ENCODE results near the gene ADORA2A.
A peak's percentile ranks its signal among the peaks of the same experiment; 100 is the strongest.

ADORA2A gene

DNA sequence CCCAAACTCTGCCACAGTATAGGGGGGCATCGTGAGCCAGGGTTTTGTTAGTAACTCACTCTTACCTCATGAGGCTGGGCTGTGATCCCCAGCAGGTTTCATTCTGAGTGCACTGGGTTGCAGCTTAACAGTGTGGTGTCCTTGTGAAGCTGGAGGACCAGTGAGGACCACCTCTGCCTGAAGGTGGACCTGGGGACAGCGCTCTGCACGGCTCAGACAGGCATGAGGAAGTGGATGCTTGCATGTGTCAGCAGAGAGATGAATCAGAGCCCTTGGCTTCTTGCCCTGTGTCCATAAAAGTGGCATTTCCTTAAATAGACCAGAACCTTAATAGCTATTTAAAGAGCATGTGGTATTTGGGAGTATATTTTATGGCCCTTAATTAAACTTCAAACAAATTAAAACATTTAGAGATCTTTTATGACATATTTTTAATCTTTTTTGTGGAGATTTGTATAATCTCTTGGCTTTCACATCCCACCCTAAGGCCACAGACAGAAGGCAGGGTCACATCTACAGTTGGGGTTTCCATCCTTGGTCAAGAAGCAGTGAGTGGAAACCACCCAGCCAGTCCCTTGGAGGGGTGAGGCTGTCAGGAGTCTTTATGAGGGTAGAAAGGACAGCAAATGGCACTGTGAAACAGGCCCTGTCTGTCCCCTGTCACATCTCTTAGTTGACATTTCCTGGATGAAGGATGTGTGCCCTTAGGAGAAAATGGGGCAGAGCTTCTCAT lies 24.8 kb upstream of the ADORA2A start:
- FAIRE-seq: no peak
- peak; percentile 58 for DNase-seq (ENCODE audit: insufficient read length, low spot score)

DNA sequence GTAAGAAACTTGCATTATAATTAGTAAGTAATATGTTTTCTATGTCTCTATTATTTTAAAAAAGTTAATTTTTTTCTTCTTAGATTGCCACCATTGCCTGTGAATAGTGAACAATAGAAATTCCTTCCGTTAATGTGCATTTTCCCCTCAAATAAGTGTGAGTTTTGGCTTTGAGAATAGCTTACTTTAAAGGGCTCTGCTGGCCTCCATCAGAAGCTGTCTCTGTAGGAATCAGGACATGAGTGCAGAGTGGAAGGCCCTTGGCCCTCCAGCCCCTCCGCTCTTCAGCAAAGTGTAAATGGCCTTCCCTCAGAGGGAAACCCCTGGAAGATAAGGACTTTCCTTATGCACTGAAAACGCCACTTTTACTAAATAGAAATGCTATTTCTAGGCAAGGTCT lies 24.1 kb upstream of the ADORA2A start:
- DNase-seq (ENCODE audit: insufficient read length, low spot score): no peak
- no peak for FAIRE-seq

DNA sequence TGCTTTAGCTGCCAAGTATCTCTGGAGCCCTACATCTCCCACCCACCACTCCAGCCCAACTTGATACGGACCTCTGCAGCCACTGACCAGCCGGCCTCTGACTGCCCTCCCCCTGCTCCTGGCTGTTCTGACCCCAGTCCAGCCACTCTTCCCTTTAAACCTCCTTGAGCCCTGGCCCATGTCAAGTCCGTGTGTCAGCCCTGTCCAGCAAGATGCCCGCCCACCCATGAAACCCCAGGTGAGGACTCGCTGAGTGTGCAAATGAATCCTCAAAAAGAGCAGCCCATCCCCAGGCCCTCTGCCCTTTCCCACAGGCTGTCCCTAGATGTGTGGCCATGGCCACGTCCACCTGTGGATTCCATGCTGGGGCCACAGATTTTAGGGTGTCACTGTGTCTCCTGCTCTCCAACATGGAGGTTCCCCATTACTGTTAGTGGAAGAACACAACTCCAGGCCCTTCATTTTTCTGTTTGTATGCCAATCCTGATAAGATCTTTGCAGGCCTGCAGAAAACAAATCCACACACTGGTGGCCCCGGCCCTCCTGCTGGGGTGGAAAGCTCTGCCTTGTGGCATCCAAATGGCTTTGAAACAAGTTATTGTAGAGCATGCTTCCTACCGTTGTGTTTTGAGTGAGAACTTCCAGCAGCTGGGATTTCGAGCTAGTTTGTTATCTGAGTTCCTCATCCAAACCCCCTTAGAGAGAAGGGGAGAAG lies 22.7 kb upstream of the ADORA2A start:
- FAIRE-seq (no peak), DNase-seq (ENCODE audit: insufficient read length, low spot score) (no peak)

DNA sequence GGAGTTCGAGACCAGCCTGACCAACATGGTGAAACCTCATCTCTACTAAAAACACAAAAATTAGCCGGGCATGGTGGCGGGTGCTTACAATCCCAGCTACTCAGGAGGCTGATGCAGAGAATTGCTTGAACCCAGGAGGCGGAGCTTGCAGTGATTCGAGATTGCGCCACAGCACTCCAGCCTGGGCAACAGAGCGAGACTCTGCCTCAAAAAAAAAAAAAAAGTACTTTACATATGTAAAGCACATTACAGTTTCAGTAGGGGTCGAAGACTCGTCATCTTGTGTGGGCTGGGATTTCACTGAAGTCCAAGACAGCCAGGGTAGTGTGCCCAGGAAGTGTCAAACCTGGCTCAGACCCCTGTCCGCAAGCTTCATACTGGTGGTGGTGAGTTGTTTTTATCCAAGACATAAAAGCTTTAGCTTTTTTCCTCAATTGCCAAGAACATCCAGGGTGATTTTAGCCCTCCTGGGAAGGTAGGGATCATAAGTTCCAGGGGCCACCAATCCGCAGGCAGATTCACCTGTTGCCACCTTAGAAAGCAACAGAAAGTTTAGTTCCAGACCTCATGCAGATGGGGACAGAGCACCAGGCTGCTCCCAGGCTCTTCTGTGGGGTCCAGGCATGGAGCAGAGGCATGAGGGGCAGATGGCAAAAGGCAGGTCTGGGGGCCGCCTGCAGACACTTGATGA lies 21.6 kb upstream of the ADORA2A start:
- FAIRE-seq: no peak

DNA sequence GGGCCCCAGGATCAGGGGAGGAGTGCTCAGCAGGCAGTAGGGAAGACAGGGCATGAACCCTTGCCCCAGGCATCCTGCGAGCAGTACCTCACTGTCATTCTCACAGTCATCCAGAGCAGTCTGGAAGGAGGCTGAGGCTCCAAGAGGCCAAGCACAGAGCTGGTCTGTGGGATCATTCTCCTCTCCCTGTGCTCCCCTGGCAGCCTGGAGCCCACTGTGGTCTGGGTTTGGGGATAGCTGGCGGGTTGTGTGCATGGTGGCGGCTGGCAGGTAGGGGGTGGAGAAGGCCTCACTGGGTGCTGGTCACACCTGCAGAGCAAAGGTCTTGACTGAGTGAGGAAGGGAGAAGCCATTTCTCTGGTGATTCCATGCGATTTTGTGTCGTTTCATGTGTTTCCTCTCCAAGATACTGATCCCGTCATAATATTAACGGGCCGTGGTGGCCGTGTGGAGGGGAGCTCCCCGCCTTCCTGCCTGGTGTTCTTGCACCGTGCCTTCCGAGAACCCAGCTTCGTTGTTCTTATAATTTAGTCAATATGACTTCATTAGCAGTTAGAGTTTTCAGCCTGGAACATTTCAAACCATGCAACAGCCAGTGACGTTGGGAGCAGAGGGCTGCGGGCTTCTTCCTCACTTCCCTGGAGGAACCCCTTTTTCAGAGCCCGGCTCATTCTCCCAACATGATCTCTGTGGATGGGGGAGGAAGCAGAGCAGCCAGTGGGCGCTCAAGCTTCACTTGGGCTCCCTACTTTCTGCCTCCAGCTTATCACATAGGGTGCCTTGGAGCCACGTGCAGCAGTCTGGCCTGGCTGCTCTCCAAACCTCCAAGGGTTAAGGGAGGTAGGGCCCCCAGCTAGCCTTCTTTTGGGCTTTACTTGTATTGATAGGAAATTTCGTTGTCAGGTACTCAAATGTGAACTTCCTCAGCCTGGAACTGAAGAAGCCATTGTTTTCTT lies 20.8 kb upstream of the ADORA2A start:
- FAIRE-seq: no peak

More for the DNA sequence above, 21.6 kb upstream of the ADORA2A start:
- DNase-seq (ENCODE audit: insufficient read length, low spot score): no peak

DNA sequence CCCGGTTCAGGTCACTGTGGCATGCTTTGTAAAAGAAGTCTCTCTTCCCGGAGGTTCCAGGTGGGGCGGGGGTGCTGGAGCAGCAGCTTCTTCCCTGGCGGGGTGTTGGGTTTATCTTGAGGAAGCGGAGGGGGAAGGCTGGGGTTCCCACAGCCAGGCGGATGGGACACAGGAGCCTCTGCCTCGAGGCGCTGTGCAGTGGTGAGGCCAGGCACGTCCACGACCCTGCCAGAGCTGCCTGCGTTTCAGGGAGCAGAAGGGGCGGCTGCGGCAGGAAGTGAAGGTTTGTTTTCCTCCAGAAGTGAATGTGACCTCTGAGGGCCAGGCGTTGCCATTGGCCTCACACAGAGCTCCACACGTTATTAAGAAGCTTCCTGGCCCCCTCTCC lies 20.1 kb upstream of the ADORA2A start:
- FAIRE-seq: no peak
- no peak for DNase-seq (ENCODE audit: insufficient read length, low spot score)

More for the DNA sequence above, 20.8 kb upstream of the ADORA2A start:
- no peak for DNase-seq (ENCODE audit: insufficient read length, low spot score)

DNA sequence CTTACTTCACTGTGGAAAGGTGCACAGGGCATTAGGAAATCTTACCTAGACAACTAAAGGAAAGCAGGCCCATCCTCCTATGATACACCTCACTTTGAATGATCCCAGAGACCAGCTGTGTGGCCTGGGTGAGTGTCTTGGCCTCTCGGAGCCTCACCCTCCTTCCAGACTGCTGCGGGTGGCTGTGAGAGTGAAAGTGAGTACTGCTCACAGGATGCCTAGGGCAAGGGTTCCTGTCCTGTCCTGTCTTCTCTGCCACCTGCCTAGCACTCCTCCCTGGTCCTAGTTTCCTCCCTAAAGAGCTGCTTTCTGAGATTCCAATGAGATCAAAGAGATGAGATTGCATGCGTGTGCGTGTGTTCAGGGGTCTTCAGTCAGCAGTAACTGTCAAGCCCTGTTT lies 19.5 kb upstream of the ADORA2A start:
- no peak for FAIRE-seq
- no peak for DNase-seq (ENCODE audit: insufficient read length, low spot score)

DNA sequence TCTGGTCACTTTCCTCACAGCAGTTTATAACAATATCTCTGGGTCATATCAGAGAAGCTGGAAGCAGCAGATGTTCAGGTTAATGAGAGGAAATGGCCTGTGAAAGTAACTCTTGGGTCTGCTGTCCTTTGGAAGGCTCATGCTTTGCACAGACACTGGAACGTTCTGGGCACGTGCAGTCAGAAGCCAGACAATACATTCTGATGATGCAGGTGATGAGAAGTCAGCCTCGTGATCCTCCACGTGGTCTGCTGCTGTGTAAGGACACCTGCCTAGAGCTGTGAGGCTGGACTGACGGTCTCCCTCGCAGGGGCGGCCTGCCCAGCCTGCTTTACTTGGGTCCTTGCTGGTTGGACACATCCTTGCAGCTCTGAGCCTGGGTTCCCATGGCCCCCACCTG lies 18.8 kb upstream of the ADORA2A start:
- no peak for DNase-seq (ENCODE audit: insufficient read length, low spot score)
- no peak for FAIRE-seq

DNA sequence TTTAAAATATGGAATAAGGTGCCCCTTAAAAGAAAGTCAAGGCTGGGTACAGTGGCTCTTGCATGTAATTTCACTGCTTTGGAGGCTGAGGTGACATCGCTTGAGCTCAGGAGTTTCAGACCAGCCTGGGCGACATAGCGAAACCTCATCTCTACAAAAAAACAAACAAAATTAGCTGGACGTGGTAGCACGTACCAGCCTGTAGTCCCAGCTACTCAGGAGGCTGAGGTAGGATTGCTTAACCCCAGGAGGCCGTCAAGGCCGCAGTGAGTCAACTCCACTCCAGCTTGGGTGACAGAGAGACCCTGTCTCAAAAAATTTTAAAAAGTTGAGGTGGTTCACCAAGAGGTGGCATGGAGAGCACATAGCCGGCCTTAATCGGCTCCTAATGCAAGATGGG lies 17.7 kb upstream of the ADORA2A start:
- FAIRE-seq (no peak), DNase-seq (ENCODE audit: insufficient read length, low spot score) (no peak)

DNA sequence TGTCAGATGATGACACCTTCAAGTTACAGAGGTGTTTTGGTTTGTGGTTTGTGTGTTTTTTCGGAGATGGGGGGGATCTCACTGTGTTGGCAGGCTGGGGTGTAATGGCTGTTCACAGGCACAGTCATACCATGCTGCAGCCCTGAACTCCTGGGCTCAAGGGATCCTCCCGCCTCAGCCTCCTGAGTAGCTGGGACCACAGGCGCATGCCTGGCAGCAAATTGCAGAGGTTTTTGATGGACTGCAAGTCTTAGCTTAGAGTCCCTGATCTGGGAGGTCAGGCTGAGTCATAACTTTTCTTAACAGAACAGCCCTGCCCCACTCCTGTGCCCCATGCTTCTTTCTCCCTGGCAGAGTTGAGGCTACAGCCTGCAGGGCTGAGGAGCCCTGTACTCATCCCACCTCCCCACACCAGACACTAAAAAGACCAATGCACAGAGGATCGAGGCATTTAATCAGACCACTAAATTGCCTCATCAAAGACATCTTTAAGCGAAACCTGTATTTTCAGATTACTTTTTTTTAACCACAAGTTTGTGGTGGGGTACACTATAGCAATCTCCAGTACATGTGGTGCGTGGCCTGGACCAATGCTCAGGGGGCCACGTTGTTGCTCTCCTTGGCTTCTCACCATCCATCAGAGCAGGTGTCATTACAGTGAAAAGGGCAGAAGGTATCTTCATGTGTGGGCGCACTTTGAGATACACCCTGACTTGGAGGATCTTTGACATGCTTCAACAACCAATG lies 17.1 kb upstream of the ADORA2A start:
- no peak for FAIRE-seq
- no peak for DNase-seq (ENCODE audit: insufficient read length, low spot score)

DNA sequence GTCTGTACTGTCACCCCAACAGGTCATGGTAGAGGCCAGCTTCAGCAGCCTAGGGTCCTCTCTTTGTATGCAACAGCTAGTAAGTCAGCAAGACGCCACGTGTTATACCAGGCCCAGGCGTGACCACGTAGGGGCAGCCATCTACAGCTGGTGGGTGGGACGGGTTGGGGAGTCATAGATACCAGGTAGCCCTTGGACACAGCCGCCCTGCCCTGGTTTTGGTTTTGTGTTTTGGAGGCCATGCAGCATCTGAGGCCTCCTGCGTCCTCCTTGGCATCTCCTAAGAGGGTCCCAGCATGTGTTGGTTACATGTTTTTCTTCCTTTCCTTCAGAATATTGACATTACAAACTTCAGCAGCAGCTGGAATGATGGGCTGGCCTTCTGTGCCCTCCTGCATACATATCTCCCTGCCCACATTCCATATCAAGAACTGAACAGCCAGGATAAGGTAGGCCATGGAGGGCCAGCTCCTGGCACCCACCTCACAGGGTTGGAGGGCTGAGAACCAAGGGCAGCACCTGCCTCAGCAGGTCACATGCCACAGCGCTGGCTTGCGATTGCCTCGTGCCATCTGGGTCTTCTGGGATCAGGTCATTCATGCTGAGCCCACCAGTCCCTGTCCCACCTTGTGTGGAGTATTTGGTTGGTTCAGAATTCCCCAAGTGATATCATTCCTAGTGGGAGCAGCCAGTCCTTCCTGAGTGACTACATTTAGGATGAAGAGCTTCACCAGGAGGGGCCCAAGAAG lies 16.0 kb upstream of the ADORA2A start:
- FAIRE-seq: no peak
- no peak for DNase-seq (ENCODE audit: insufficient read length, low spot score)

DNA sequence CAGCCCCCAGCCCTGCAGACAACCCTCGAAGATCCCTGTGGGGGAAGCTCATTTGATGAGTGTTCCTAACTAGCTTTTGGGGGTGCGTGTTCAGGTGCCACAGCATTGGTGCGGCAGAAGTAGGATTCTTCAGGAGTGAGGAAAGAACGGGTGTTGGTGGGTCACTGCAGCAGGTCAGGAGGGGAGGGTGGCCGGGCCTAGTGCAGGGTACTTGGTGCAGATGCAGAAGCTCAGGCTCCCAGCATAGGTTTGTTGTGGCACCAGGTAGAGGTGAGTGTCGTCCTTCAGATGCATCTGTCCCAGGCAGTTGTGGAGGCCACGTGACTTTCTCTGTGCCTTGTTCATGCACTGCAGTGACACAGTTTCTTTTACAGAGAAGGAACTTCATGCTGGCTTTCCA lies 15.1 kb upstream of the ADORA2A start:
- DNase-seq (ENCODE audit: insufficient read length, low spot score): no peak
- no peak for FAIRE-seq

DNA sequence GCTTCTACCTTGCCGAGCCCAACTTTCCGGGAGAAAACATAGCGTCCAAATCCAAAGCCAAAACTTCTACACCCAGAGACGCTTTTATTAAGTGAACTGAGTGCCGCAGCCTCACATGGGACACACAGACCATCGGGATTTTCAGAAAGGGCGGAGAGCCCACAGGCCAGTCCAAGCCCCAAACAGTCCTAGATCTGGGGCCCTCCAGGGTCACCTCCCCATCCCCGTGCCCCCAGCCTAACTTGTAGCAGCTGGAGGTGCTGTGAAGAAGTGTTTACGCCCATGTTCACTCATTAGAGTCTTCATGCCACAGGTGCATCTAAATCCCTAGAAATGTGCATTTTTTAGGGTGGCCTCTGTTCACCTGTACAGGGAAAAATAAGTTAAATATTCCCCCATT lies 14.1 kb upstream of the ADORA2A start:
- DNase-seq (ENCODE audit: insufficient read length, low spot score) (no peak), FAIRE-seq (no peak)

DNA sequence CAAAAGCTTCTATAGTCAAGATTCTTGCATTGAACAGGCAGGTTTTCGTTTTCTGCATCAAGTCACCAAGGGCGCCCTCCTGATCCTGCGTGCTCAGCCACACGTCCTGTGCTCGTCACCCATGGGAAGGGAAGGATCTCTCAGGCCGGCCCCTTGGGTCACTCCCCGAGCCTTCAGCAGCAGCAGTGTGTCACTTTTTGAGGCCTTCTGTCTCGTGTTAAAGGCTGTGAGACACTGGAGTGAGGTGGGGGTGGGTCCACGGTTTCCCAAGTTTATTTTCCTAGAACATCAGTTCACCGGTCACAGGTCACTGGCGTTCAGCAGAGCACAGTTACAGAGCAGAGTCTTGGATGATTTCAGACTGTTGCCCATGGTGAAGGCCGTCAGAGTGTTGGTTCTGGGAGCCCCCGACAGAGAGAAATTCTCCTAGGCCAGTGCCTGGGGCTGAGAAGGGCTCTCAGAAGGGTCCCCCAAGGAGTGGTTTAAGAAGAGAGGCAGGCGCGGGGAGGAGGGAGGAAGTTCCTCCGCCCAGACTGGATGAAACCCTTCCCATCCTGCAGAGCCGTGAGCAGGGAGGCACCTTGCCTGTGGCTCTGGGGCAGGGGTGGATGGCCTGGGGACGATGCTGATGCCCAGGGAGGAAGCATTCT lies 13.5 kb upstream of the ADORA2A start:
- no peak for FAIRE-seq

DNA sequence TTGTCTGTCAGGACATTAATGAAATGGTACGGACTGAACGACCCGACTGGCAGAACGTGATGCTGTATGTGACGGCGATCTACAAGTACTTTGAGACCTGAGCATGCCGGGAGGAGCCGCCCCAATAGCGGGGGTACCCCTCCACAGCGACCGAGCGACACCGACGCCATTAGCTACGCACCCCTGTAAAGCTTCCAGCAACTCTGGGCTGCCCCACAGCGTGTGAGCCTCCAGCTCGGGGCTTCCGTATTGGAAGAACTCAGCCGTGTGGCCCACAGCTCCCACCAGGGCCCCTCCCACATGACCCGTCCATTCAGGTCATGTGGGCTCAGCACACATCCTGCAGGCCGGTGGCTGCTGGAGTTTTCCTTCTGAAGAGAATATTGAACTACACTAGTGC lies 12.9 kb upstream of the ADORA2A start:
- no peak for FAIRE-seq
- no peak for DNase-seq (ENCODE audit: insufficient read length, low spot score)

More for the DNA sequence above, 13.5 kb upstream of the ADORA2A start:
- no peak for DNase-seq (ENCODE audit: insufficient read length, low spot score)

DNA sequence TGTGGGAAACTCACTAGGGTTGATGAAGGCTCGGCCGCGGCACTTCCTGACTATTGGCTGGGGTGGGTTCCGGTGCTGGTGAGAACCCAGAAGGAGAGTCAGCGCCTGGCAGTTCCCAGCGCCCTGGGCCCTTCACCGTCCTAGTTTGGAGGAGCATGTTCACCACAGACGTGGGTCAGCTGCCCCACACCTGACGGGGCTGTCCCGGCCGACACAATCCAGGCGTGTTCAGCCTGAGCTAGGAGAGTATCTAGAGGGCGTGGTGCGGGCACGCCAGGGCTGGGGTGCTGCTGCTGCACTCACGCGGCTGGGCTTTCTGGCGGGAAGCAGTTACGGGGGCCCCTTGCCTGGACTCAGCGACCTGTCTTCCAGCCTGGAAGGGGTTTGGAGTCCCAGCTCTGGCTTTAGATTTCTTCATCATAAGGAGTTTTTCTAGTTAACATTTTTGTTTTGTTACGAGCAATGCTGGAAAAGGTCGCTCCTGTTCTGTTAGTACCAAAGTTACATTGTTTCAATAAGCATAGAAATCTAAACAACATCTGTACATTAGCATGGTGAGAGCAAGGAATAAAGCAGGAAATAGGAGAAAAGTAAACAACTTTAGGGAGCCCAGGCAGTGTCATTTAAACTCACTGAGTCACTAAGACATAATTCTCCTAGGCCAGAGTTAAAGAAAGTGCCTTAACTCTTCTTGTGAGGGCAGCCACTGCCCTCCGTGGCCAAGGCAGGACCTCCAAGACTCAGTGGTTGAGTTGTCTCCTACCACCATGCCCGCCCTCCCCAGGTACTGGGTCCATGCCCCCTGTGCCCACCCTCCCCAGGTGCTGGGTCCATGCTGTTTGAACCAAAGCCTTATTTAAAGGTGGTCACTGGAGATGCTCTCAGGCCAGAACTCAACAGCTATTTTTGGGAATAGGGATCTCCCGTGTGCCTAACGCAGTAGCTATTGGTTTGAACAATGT lies 12.1 kb upstream of the ADORA2A start:
- DNase-seq (ENCODE audit: insufficient read length, low spot score) (no peak), FAIRE-seq (no peak)

DNA sequence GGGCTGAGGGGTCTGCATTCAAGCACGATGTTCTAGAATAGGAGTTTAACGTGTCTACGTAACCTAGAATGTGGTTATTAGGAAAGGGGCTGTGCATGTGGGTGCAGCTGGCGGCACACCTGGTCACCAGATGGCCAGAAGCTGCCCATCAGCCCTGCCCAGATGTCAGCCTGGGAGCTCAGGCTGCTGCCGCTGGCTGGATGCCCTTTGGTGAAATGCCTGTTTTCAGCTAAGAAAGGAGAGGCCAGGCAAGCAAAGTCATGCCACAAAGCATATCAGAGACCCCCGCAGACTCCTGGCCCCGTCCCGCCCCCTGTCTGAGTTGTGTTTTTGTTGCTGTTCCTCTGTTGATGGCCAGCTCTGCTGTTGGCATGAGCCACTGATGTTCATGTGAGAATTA lies 11.3 kb upstream of the ADORA2A start:
- DNase-seq (ENCODE audit: insufficient read length, low spot score) (no peak), FAIRE-seq (no peak)

DNA sequence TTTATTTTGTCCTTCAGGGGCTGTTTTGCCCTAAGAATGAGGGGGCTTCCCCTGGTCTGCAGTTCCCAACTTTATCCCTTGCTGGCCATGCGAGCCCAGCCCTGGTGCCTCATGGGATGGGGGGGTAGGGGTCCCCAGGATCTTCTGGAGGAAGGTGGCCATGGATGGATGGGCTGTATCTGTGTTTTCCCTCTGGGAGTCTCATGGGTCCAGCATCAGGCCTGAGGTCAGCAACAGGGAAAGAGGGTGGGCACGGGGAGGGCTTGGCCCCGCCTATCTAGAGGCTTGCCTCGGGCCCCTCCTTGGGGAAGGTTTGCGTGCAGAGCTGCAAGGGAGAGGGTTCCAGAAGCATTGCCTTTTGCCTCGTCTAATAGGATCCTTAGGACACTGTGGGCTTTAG lies 10.8 kb upstream of the ADORA2A start:
- DNase-seq (ENCODE audit: insufficient read length, low spot score) (no peak), FAIRE-seq (no peak)

Data from HTR-8/SVneo (cell line).